NOMO-1 treated with dmso at 0.1 percent for 144 hours (cell line): ENCODE results near the gene ARHGAP24.
A peak's percentile ranks its signal among the peaks of the same experiment; 100 is the strongest.
"Not testable (repeated sequence)": the region's sequence is repeated elsewhere in the genome, so short reads cannot be mapped to it uniquely, and the experiment has no call there.

Experiments used
- DNase-seq: peaks from one replicate; lab custom pipeline; 2025; ENCODE audit not compliant: unreplicated experiment; lab: John Stamatoyannopoulos, UW

ARHGAP24 gene

DNA sequence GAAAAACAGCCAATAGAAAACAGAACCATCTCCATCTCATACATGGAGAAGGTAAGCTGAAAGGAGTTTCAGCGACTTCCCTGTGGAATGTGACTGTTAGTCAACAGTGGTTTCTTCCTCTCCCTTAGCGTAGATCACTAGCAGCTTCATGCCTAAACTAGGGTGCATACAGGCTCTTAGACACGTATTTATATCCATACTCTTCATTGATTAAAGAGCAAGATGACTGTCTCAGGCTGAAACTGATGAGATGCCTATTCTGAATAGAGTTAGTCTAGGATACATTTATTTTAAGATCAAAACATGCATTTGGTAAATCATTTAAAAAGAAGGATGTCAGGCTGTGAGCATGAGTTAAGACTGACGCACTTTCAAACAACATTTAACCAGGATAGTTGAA lies 423.3 kb downstream of the ARHGAP24 start:
- no peak for DNase-seq

- no peak for DNase-seq
Observed at GRCh38 chr4:85901500-85901899, 426.6 kb downstream of the ARHGAP24 start.

DNA sequence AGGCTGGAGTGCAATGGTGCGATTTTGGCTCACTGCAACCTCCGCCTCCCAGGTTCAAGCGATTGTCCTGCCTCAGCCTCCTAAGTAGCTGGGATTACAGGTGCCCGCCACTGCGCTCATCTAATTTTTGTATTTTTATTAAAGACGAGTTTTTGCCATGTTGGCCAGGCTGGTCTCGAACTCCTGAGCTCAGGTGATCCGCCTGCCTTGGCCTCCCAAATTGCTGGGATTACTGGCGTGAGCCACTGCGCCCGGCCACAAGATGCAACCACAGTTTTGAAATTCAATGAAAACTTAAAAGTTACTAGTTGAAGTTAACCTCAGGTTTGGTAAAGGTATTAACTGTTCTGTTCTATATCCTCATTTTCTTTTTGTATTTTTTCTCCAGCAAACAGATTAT lies 427.7 kb downstream of the ARHGAP24 start:
- not testable (repeated sequence) for DNase-seq

DNA sequence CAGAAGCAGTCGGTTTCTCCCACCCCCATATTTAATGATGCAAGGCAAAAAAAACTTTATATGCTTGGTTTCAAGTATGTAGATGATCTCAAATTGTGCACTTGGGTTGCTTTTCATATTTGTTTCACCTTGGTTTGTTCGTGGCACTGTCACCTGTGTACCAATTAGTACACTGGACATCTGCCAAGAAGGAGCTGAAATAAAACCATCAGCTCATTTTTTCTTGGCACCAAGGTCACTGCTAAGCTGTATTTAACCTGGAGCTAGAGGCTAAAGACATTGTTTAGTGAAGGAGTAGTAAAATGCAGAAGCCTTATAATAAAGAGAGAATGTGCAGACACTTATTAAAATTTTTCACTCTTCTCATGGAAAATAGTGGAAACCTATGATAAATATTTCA lies 430.8 kb downstream of the ARHGAP24 start:
- no peak for DNase-seq

- DNase-seq: no peak
Observed at GRCh38 chr4:85907001-85907400, 432.1 kb downstream of the ARHGAP24 start.

DNA sequence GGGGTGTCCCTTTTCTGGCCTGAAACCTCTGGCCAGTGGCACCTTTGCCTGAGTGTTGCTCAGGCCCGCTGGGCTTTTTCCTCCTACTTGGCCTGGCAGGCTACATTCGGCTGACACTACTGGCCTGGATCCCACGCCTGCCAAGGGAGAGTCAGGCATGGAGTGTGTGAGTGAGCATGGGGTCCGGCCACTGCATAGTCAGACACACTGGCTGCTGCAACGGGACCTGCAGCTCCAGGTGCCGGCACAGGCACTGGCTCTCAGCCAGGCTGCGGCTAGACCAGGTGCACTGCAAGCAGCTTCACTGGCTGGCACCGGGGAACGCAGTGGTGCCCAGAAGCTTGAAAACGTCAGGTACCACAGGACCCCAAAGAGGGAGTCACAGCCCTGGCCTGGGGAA lies 434.9 kb downstream of the ARHGAP24 start:
- no peak for DNase-seq

- DNase-seq: no peak
Observed at GRCh38 chr4:85910985-85911384, 436.0 kb downstream of the ARHGAP24 start.

DNA sequence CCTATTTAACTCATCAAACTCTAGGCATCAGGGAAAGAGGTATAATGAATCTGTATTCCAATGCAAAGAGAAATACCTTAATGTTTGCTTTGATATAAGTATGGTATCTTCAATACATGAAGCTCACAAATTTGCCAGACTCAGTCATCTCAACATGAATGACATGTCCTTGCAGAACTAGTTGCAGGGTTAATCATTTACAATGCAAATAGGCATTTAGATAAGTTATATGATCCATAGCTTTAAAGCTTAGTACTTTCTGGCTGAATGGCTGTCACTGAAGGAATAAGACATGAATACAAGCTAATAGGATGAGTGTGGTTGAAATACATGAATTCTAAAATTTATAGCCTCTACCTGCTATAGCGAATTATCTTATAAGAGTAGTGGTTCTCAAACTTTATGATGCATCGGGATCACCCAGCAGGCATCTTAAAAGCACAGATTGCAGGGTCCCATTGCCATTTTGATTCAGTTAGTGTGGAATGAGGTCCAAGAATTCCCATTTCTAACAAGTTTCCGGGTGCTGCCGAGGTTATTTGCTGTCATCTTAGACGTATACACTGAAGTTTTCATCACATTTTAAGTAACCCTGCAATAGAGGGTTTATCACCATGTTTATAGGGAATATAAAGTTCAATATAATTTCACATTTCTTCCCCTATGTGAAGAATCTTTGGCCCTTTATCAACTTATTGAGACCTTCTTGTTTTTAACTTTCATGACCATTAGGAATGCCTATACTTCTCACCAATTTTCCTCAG lies 439.2 kb downstream of the ARHGAP24 start:
- no peak for DNase-seq

- DNase-seq: not testable (repeated sequence)
Observed at GRCh38 chr4:85915570-85915969, 440.6 kb downstream of the ARHGAP24 start.

DNA sequence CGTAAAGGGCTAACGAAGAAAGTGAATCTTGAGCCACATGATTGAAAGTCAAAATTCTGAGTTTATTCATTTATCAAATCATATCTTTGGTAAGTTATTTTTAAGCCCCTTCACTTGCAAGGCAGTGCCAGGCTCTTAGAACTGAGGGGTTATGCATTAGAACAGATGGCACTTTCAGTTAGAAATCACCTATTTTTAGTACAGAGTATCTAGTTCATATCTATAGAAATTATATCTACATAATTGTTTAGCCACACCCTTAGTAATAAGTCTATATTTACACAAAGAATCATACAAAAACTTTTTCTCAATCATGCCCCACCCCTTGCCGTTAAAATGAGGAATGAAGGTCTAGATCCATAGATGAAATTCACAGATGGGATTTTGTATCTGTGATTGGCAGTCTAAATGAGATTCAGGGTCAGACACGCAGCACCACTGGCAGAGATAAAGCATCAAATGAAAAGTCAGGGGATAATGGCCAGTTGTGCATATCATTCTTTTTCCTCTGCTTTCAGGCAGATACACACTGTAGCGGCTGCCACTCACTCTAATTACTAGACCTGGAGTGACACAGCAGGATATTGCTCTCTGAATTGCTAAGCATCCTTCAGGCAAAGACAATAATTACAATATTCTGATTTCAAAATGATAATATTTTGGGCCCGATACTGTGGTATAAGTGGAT lies 444.4 kb downstream of the ARHGAP24 start:
- no peak for DNase-seq

DNA sequence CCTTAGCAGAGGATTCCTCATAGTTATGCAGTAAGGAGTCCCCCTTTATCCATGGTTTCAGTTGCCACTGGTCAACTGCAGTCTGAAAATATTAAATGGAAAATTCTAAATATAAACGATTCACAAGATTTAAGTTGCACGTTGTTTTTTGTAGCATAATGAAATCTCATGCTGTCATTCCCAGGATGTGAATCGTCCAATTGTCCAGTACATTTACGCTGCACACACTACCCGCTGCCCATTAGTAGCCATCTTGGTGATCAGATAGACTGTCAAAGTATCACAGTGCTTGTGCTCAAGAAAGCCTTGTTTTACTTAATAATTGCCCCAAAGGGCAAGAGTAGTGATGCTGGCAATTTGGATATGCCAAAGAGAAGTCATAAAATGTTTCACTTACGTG lies 450.1 kb downstream of the ARHGAP24 start:
- no peak for DNase-seq

- peak; percentile 75 for DNase-seq
Observed at GRCh38 chr4:85928775-85929591, 454.0 kb downstream of the ARHGAP24 start.

DNA sequence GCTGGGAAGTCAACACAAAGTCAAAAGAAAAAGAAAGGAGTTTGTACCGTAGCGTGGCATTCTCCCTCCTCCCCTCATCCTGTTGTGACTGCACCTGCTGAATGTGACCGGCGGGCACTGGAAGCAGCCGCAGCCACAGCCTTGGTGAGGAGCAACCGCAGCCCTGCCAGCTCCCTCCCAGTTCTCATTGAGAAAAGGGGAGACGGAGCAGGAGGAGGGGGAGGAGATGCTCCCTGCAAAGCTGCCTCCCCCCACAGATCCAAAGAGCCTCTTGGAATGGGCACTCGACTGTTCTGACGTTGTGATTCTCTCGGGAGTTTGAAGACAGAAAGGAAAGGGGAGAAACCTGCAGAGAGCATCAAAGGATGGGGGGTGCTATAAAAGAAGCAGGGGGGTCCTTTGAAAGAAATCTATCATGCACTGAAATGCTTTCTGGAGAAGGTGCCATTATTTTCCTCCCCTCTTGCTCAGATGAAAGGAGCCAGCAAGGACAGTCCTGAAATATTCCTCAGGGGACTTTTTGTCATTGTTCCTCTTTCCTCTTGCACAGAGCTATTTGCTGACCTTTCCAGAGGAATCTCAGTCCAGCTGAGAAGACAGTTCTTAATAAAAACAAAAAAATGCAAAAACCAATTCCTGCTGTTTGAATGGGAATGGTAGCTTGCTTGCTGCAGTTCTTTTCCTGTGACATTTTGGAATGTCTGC lies 455.2 kb downstream of the ARHGAP24 start:
- DNase-seq: no peak

GRCh38 chr4:85932500-85933290 lies 457.7 kb downstream of the ARHGAP24 start:
- no peak for DNase-seq

GRCh38 chr4:85933291-85933640 lies 458.3 kb downstream of the ARHGAP24 start:
- no peak for DNase-seq

DNA sequence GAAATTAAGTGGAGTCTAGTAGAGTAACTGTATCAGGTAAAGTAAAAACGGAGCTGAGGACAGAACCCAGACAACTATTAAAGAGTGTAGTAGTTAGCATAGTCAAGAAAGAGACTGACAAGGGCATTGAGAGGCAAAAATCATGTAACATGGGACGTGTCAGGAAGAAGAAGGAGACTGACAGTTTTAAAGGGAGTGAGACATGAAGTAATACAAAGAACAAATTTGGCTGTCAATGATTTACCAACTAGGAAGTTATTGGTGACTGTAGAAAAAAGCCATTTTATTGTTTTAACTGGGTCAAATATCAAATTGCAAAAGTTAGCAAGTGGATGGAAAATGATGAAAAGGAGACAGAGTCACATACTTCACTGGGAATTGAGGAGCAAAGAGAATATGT lies 462.6 kb downstream of the ARHGAP24 start:
- no peak for DNase-seq

DNA sequence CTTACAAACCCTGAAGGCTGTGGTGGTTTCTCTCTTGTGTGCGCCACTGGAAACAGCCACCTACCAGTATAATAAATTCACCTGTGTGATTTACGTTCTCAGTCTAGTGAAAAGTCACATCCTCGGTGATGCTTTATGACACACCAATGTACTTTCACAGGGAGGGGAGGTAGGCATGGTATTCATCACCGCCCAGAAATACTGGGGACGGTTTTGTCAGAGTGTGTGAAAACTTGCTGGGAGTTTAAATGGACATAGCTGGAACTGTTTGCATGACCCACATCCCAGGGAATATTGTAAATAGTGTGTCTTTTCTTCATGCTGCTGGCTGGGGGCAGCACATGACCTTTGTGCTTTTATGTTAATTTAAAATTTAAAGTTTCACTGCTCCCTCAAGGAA lies 463.1 kb downstream of the ARHGAP24 start:
- DNase-seq: no peak

GRCh38 chr4:85938902-85939301 lies 464.0 kb downstream of the ARHGAP24 start:
- no peak for DNase-seq

DNA sequence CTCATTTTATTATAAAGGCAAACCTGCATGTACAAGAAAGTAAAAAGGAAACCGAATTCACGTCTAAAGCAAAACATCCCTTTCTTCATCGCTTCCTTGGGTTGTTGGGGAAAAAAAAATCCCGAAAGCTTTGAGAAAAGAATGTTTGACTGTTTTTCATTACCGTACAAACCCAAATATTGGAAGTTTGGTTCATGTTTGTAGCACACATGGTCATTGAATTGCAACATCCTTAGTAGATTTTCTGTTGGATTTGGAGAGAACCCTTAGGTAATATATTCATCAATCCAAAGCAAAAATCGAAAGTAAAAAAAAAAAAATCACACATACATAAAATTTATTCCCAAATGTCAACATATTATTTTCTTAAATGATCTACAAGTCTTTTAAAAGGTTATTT lies 464.6 kb downstream of the ARHGAP24 start:
- no peak for DNase-seq

DNA sequence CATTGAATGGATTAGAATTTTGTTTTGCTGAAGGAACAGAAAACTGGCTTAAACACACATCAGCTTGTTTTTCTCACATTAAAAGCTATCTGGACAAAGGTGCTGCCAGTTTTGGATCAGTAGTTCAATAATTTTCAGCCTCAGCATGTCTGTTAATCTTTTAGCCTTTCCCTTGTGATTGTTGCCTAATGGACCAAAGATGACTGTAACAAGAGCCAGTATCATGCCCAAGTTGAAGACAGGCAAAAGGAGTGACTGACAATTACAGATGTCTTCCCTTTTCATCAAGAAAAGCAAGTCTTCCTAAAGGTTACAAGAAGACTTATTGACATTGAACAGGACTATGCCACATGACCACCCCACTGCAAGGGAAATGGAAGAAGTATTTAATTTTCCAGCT lies 465.2 kb downstream of the ARHGAP24 start:
- DNase-seq: no peak

DNA sequence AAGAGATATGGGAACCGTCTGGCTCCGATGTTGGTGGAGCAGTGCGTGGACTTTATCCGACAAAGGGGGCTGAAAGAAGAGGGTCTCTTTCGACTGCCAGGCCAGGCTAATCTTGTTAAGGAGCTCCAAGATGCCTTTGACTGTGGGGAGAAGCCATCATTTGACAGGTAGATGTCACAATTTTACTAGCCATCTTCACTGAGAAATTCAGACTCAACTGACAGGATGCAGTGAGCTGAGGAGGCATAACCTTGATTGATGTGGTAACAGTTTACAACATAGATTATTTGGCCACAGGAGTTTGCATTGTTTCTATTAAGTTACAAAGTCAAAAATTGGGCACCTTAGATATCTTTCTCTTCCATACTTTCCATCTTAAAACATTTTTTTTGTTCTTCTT lies 467.2 kb downstream of the ARHGAP24 start:
- DNase-seq: no peak
